SU-DHL-6 (cell line): ENCODE measurements around the gene SBF1.

ENCODE experiments used
- CTCF ChIP-seq: fragments of 200-600 bp; sonication (generic); IDR thresholded peaks from one replicate; pipeline ENCODE4 v1.5.1; 2017; ENCODE audit warnings: antibody characterized with exemption, mild to moderate bottlenecking, low read length, moderate library complexity; ENCODE audit not compliant: insufficient read depth, poor library complexity, severe bottlenecking
- EZH2phosphoT487 ChIP-seq: fragments of 200-600 bp; sonication (generic), shearing (Covaris generic); conservative IDR thresholded peaks from 2 replicates; pipeline ENCODE4 v1.6.1; 2018; ENCODE audit warnings: mild to moderate bottlenecking, antibody characterized with exemption, low read length, moderate library complexity, mixed read lengths

- no peak for TF ChIP-seq CTCF
- TF ChIP-seq EZH2phosphoT487: no peak
Observed at GRCh38 chr22:50445071-50445879, 29.6 kb downstream of the SBF1 start.
